HG02943 (cell line): Measurements from ENCODE around the gene KMT2E.

Experiments used
- ATAC-seq: cut with Tn5 transposase; IDR thresholded peaks from one replicate; pipeline ENCODE4 v1.9.1; 2021; ENCODE audit warnings: mild to moderate bottlenecking, low read depth, moderate library complexity; ENCODE audit not compliant: unreplicated experiment

KMT2E gene

DNA sequence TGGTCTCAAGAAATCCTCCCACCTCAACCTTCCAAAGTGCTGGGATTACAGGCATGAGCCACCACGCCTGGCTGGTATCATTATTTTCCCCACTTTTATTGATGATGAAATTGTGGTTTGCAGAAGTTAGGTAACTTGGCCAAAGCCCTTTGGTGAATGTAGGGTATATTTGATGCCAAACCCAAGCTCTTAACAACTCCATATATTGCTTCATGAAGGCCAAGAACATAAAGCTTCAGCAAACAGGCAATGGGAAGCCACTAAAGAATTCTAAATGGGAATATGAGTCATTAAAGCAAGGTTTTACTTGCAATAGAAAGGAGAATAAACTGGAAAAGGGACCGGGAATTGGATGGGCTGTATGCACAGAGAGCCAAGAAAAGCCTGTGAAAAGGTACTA is 142.7 kb downstream of the KMT2E start:
- ATAC-seq, result no peak

DNA sequence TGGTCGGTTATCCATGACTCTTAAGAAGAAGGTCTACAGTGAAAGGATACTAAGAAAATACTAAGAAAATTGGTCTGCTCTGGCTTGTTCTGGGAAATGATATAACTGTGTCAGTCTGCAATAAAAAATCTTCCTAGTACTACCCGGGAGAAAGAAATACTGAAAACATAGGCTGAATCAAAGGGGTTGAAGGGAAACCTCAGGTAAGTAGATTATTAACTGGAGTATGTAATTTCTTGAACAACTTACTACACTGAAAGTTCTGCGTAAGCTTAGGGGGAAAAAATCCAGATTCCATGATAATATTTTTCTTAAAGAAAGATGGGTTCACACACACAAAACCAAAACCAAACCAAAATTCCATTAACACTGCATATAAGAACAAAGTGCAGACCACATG is 143.3 kb downstream of the KMT2E start:
- no peak for ATAC-seq

DNA sequence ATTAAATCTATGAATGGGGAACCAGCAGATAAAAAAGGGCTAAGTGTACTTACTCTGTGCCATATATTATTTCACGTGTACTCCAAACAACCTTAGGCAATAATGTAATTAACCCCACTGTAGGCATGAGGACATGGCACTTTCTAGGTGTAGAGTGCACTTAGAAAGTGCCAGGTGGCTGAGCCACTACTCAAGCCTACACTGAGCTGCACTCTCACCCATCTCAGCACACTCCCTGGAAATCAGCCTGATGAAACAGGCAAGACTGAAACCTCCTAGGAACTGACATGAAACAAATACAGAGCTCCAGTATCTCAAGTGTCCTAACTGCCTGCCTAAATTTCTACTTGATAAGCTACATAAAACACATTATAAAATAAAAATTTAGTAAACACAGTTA is 147.4 kb downstream of the KMT2E start:
- ATAC-seq, result no peak
